Brain pericyte (primary cell): ENCODE results near the gene SETBP1.

ENCODE experiments used
- DNase-seq: peaks from one replicate; pipeline ENCODE4 v3.0.0-alpha.2; 2012; ENCODE audit warnings: low read depth, low spot score

SETBP1 gene

GRCh38 chr18:44679056-44679913 lies 1.4 kb upstream of the SETBP1 start:
- DNase-seq, result no peak

- no peak for DNase-seq
These were observed 795 bp upstream of the SETBP1 start for GRCh38 chr18:44679914-44680272.

GRCh38 chr18:44681076-44681970 lies 635 bp downstream of the SETBP1 start:
- no peak for DNase-seq

- DNase-seq, result no peak
These were observed 1.6 kb downstream of the SETBP1 start for GRCh38 chr18:44682201-44682870.

GRCh38 chr18:44682871-44683221 lies 2.2 kb downstream of the SETBP1 start:
- DNase-seq, result no peak

- DNase-seq, result no peak
These were observed 2.9 kb downstream of the SETBP1 start for GRCh38 chr18:44683556-44683955.

- DNase-seq, result no peak
These were observed 4.6 kb downstream of the SETBP1 start for GRCh38 chr18:44685296-44685695.

- no peak for DNase-seq
These were observed 5.5 kb downstream of the SETBP1 start for GRCh38 chr18:44686156-44686555.

GRCh38 chr18:44687421-44687820 lies 6.7 kb downstream of the SETBP1 start:
- no peak for DNase-seq

GRCh38 chr18:44689736-44690135 lies 9.0 kb downstream of the SETBP1 start:
- no peak for DNase-seq

- DNase-seq, result no peak
These were observed 10.6 kb downstream of the SETBP1 start for GRCh38 chr18:44691148-44691925.

GRCh38 chr18:44693030-44693784 lies 12.5 kb downstream of the SETBP1 start:
- no peak for DNase-seq

- no peak for DNase-seq
These were observed 14.8 kb downstream of the SETBP1 start for GRCh38 chr18:44695503-44695902.

- DNase-seq, result no peak
These were observed 16.2 kb downstream of the SETBP1 start for GRCh38 chr18:44696892-44697291.

GRCh38 chr18:44697315-44697714 lies 16.6 kb downstream of the SETBP1 start:
- no peak for DNase-seq

GRCh38 chr18:44698518-44698917 lies 17.8 kb downstream of the SETBP1 start:
- DNase-seq, result no peak

GRCh38 chr18:44699572-44700261 lies 19.0 kb downstream of the SETBP1 start:
- no peak for DNase-seq

GRCh38 chr18:44700652-44701051 lies 20.0 kb downstream of the SETBP1 start:
- no peak for DNase-seq

GRCh38 chr18:44701227-44701626 lies 20.5 kb downstream of the SETBP1 start:
- DNase-seq, result no peak

- no peak for DNase-seq
These were observed 21.9 kb downstream of the SETBP1 start for GRCh38 chr18:44702594-44702993.
